Thyroid gland (tissue), 4 donors: Measurements from ENCODE around the gene CCDC78. TPM values are rescaled to one million over a fixed set of nuclear protein-coding genes. Genes with fewer than 3 reads are reported as not detected.

ENCODE experiments used
- DNase-seq, 2 donors: peaks; one replicate each; pipeline ENCODE4 v3.0.0-alpha.2; 2019
- H3K27ac ChIP-seq, 3 donors: fragments of 200-600 bp; sonication (generic); 1 replicate in 2 of 3; 2 replicates in 1 of 3; pipeline ENCODE4 v1.5.1; 2016 to 2019; ENCODE audit warnings: mild to moderate bottlenecking in 1 of 3, moderate library complexity in 1 of 3
- H3K27me3 ChIP-seq: fragments of 200-600 bp; sonication (generic); one replicate; pipeline ENCODE4 v1.5.1; 2019
- H3K36me3 ChIP-seq, 2 donors: fragments of 200-600 bp; sonication (generic); one replicate each; pipeline ENCODE4 v1.5.1; 2016 to 2019
- H3K4me1 ChIP-seq, 2 donors: fragments of 200-600 bp; sonication (generic); one replicate each; pipeline ENCODE4 v1.5.1; 2017 to 2019
- H3K4me3 ChIP-seq, 3 donors: fragments of 200-600 bp; sonication (generic); replicated peaks in 1 of 3; 1 replicate in 2 of 3; 2 replicates in 1 of 3; pipeline ENCODE4 v1.5.1; 2016; ENCODE audit warnings: mild to moderate bottlenecking in 1 of 3
- H3K9me3 ChIP-seq: fragments of 200-600 bp; sonication (generic); one replicate; pipeline ENCODE4 v1.5.1; 2017
- CTCF ChIP-seq, 6 experiments: fragments of 200-600 bp in 3 of 6; fragments of 450-650 bp in 3 of 6; sonication (generic) in 3 of 6; IDR thresholded peaks; one replicate each; pipeline ENCODE4 v1.5.1; 2016 to 2019; ENCODE audit warnings: antibody characterized with exemption in 6 of 6, mild to moderate bottlenecking in 2 of 6, inconsistent platforms in 1 of 6, moderate library complexity in 1 of 6
- POLR2A ChIP-seq, 2 donors: fragments of 450-650 bp; IDR thresholded peaks; one replicate each; pipeline ENCODE4 v1.6.1; 2017; ENCODE audit warnings: antibody characterized with exemption in 2 of 2, mild to moderate bottlenecking in 2 of 2, moderate library complexity in 1 of 2
- WGBS, 2 donors: methylation state at CpG; one replicate each; pipeline ENCODE4 v1.1.5; 2017; 5-methylcytosine and 5-hydroxymethylcytosine counted together
- intact Hi-C: fragments of 100-400 bp; cut with DNase I; formaldehyde crosslinking; loops from one replicate; pipeline ENCODE4 v1.15.1; 2023
- total RNA-seq, 4 donors: library from RNA; depleted of rRNA; stranded (reverse); fragments of >200 nt; gene quantifications; one replicate each; pipeline ENCODE4 v1.2.3, GENCODE V29; 2016

Gene CCDC78
- total RNA-seq, 4 donors from 2014 or later = 0.27 TPM; not detected in 3

- peaks cover 27 to 49% of the 10 kb centered on the region in 2 donors for H3K4me1 ChIP-seq
- DNase-seq = no peak
- WGBS, 2 donors = 86 to 94% methylated on average over 14 to 23 of the region's 24 CpGs
- H3K36me3 ChIP-seq = no peaks in the 10 kb centered on the region
- TF ChIP-seq CTCF (IDR thresholded peaks at IDR 0.05) (no peak), POLR2A (IDR thresholded peaks at IDR 0.05) (no peak)
- no peak overlapping the region for H3K27ac ChIP-seq
- no peaks in the 10 kb centered on the region for H3K9me3 ChIP-seq
- intact Hi-C loops = no loop called here
- no peaks in the 10 kb centered on the region for H3K27me3 ChIP-seq
- no peak overlapping the region for H3K4me3 ChIP-seq
These were observed 3.2 kb downstream of the CCDC78 start for GRCh38 chr16:722835-723633.

- WGBS, 2 donors = 93% methylated on average over 3 to 12 of the region's 51 CpGs
- intact Hi-C loops = no loop called here
These were observed 4.3 kb downstream of the CCDC78 start for GRCh38 chr16:721765-722540.

GRCh38 chr16:720990-721764, 5.1 kb downstream of the CCDC78 start, which contains the start of gene ANTKMT:
Gene ANTKMT (plus strand): TSS chr16:721146. CDS start chr16:721275, 129 bp downstream.
- Histone ChIP-seq H3K27me3 (no peaks in the 10 kb centered on the region), H3K36me3 (no peaks in the 10 kb centered on the region), H3K9me3 (no peaks in the 10 kb centered on the region), H3K4me3 (peak within 1 kb of the TSS; percentile 41 to 84 (median 46)), H3K27ac (peak within 1 kb of the TSS; percentile 66 to 86 (median 73)), H3K4me1 (peaks cover 20 to 43% of the 10 kb centered on the region in 2 donors)
- intact Hi-C loops = no loop called here
- WGBS, 2 donors = 0 to 80% methylated on average over 1 to 34 of the region's 106 CpGs
- TF ChIP-seq CTCF (IDR thresholded peaks at IDR 0.05) = peak in 2 of 6 experiments; percentile 19 to 36
- peak; percentile 21 to 77 for TF ChIP-seq POLR2A (IDR thresholded peaks at IDR 0.05)
- DNase-seq = peak; percentile 84 to 88

More at GRCh38 chr16:721765-722540, 4.3 kb downstream of the CCDC78 start:
- H3K9me3 ChIP-seq = no peaks in the 10 kb centered on the region
- H3K36me3 ChIP-seq = no peaks in the 10 kb centered on the region
- H3K4me1 ChIP-seq = peaks cover 17 to 40% of the 10 kb centered on the region in 2 donors
- peak overlapping the region in 1 of 3 donors; percentile 86 for H3K27ac ChIP-seq
- DNase-seq = no peak
- TF ChIP-seq POLR2A (IDR thresholded peaks at IDR 0.05) (no peak), CTCF (IDR thresholded peaks at IDR 0.05) (no peak)
- H3K27me3 ChIP-seq = no peaks in the 10 kb centered on the region
- peak overlapping the region in 1 of 3 donors; percentile 84 for H3K4me3 ChIP-seq

- H3K9me3 ChIP-seq = no peaks in the 10 kb centered on the region
- peak overlapping the region; percentile 66 to 86 (median 73) for H3K27ac ChIP-seq
- H3K4me3 ChIP-seq = peak overlapping the region; percentile 41 to 84 (median 46)
- peaks cover 24 to 46% of the 10 kb centered on the region in 2 donors for H3K4me1 ChIP-seq
- TF ChIP-seq CTCF (IDR thresholded peaks at IDR 0.05) (no peak), POLR2A (IDR thresholded peaks at IDR 0.05) (no peak)
- WGBS, 2 donors = 0% methylated on average over 5 to 11 of the region's 38 CpGs
- H3K36me3 ChIP-seq = no peaks in the 10 kb centered on the region
- intact Hi-C loops = no loop called here
- DNase-seq = peak; percentile 30 to 34
- H3K27me3 ChIP-seq = no peaks in the 10 kb centered on the region
These were observed 5.7 kb downstream of the CCDC78 start for GRCh38 chr16:720447-720989.
